ENCODE measurements around the gene ARID3C. TPM values are rescaled to one million over a fixed set of nuclear protein-coding genes. Genes with fewer than 3 reads are reported as not detected.

Gene ARID3C
- total RNA-seq, 1 experiment from 2014 or later, result 0.42 TPM

DNA sequence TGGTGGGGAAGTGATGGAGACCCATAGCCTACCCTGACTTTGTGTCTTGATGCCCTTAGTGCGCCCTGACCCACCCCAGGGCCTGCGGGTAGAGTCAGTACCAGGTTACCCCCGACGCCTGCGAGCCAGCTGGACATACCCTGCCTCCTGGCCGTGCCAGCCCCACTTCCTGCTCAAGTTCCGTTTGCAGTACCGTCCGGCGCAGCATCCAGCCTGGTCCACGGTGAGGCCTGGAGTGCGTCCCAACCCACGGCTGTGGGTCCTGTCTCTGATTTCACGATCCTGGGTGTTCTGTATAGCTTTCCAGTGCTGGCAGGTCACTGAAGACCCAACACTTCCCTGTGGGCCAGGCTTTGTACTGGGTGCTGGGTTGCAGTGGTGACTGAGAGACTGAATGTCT is 29.6 kb upstream of the ARID3C start:
- RAD21 ChIA-PET (ENCODE audit: low non-redundant PET in 1 of 2, low total read pairs in 2 of 2, uncharacterized antibody in 2 of 2, unreplicated experiment in 2 of 2), result no interaction called here
- no peaks in the 10 kb centered on the region for H3K9me3 ChIP-seq (ENCODE audit: control insufficient read depth in 1 of 2, insufficient read depth in 1 of 2, low read depth in 1 of 2, low read length in 2 of 2)
- BruUV-seq (replicated peaks), result no TSS peak

More for the DNA sequence above, 29.6 kb upstream of the ARID3C start:
- Histone ChIP-seq H3K9me2 (ENCODE audit: insufficient read depth) (no peaks in the 10 kb centered on the region), H4K20me1 (ENCODE audit: insufficient read depth) (no peaks in the 10 kb centered on the region), H2AFZ (ENCODE audit: low read depth, low read length, poor library complexity, severe bottlenecking) (no peak overlapping the region), H3K27me3 (ENCODE audit: insufficient read depth, low read length) (no peaks in the 10 kb centered on the region), H3K4me3 (replicated peaks in 1 of 2; ENCODE audit: low read depth in 1 of 2, low read length in 2 of 2) (no peak overlapping the region), H3K36me3 (ENCODE audit: control insufficient read depth in 1 of 2, insufficient read depth in 2 of 2, low read length in 2 of 2) (no peaks in the 10 kb centered on the region), H3K4me2 (ENCODE audit: low read length) (no peak overlapping the region), H3K9ac (ENCODE audit: low read length) (no peak overlapping the region), H3K79me2 (ENCODE audit: insufficient read depth, low read length) (no peaks in the 10 kb centered on the region), H3K27ac (ENCODE audit: low read depth, low read length) (no peak overlapping the region), H3K4me1 (ENCODE audit: control insufficient read depth in 1 of 2, insufficient read depth in 2 of 2, low read length in 2 of 2) (peaks cover 2 to 16% of the 10 kb centered on the region in 2 experiments; a peak in 2 of 4 replicates)
- intact Hi-C loops (cut with micrococcal nuclease), result no loop called here
- POLR2A ChIA-PET, result no interaction called here
- TF ChIP-seq ZNF274 (IDR thresholded peaks at IDR 0.05; ENCODE audit: low read depth, low read length) (no peak), CBX3 (IDR thresholded peaks at IDR 0.05; ENCODE audit: low read depth) (no peak), FOSL1 (IDR thresholded peaks at IDR 0.05; ENCODE audit: low read depth) (no peak), JUND (IDR thresholded peaks at IDR 0.05) (no peak), YY1 (IDR thresholded peaks at IDR 0.05; ENCODE audit: extremely low read depth, insufficient replicate concordance, low read depth, low read length) (no peak), SIN3A (IDR thresholded peaks at IDR 0.05; ENCODE audit: low read depth) (no peak), ZFX (IDR thresholded peaks at IDR 0.05) (no peak), POLR2A (IDR thresholded peaks at IDR 0.05; ENCODE audit: borderline replicate concordance, extremely low read depth, insufficient read depth, insufficient read length) (no peak), EGR1 (IDR thresholded peaks at IDR 0.05; ENCODE audit: low read depth) (no peak), ATF3 (IDR thresholded peaks at IDR 0.05) (no peak)
- TF ChIP-seq, protein P1, sequence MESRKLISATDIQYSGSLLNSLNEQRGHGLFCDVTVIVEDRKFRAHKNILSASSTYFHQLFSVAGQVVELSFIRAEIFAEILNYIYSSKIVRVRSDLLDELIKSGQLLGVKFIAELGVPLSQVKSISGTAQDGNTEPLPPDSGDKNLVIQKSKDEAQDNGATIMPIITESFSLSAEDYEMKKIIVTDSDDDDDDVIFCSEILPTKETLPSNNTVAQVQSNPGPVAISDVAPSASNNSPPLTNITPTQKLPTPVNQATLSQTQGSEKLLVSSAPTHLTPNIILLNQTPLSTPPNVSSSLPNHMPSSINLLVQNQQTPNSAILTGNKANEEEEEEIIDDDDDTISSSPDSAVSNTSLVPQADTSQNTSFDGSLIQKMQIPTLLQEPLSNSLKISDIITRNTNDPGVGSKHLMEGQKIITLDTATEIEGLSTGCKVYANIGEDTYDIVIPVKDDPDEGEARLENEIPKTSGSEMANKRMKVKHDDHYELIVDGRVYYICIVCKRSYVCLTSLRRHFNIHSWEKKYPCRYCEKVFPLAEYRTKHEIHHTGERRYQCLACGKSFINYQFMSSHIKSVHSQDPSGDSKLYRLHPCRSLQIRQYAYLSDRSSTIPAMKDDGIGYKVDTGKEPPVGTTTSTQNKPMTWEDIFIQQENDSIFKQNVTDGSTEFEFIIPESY (IDR thresholded peaks at IDR 0.05; ENCODE audit: extremely low read depth, insufficient replicate concordance, low read length), result no peak
- TF ChIP-seq, protein P2, sequence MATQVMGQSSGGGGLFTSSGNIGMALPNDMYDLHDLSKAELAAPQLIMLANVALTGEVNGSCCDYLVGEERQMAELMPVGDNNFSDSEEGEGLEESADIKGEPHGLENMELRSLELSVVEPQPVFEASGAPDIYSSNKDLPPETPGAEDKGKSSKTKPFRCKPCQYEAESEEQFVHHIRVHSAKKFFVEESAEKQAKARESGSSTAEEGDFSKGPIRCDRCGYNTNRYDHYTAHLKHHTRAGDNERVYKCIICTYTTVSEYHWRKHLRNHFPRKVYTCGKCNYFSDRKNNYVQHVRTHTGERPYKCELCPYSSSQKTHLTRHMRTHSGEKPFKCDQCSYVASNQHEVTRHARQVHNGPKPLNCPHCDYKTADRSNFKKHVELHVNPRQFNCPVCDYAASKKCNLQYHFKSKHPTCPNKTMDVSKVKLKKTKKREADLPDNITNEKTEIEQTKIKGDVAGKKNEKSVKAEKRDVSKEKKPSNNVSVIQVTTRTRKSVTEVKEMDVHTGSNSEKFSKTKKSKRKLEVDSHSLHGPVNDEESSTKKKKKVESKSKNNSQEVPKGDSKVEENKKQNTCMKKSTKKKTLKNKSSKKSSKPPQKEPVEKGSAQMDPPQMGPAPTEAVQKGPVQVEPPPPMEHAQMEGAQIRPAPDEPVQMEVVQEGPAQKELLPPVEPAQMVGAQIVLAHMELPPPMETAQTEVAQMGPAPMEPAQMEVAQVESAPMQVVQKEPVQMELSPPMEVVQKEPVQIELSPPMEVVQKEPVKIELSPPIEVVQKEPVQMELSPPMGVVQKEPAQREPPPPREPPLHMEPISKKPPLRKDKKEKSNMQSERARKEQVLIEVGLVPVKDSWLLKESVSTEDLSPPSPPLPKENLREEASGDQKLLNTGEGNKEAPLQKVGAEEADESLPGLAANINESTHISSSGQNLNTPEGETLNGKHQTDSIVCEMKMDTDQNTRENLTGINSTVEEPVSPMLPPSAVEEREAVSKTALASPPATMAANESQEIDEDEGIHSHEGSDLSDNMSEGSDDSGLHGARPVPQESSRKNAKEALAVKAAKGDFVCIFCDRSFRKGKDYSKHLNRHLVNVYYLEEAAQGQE (IDR thresholded peaks at IDR 0.05; ENCODE audit: low read depth), result no peak
- no peak for ATAC-seq
- DNase-seq (ENCODE audit: low read depth, low spot score), result no peak
- CTCF ChIA-PET, result no interaction called here

Measured in HCT116 (cell line).